Retina (tissue), 1 donor: ENCODE measurements around the gene ZNF780A.
"Not testable (repeated sequence)": the region's sequence is repeated elsewhere in the genome, so short reads cannot be mapped to it uniquely, and the experiment has no call there.

ENCODE experiments used
- DNase-seq: peaks from one replicate; pipeline ENCODE4 v3.0.0-alpha.2; 2016

ZNF780A gene

GRCh38 chr19:40090241-40091204 lies at the start of gene ZNF780A:
ZNF780A (minus strand) TSS chr19:40090943; CDS start chr19:40084753, 6,190 bp downstream.
- DNase-seq: peak; percentile 96

DNA sequence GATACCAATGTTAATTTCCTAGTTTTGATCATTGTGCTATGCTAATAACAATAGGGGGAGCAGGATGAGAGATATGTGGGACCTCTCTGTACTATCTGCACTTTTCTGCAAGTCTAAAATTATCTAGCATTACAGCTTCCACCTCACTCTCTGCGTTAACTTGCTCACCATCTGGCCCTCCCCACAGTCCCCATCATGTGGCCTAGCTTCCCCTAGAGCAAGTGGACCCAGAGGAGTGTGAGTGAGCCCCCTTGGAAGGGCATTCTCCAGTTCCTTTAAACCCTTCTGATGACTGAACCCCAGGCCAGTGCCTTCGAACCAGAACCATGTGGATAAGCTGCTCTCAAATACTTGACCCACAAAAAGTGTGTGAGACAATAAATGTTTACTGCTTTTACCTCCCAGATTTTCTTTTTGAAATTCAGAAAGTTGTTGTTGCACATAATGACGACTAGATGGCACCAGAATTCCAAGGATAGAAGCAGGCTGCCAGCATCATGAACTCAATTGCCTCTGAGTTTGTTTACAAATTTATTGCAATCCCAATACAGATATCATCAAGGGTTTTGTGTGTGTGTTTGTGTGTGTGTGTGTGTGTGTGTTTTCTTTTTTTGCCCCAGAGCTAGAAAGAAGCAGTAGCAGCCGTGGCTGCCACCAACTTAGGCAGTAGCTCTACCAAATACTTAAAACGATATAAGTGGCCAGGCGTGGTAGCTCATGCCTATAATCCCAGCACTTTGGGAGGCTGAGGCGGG lies 49.0 kb upstream of the ZNF780A start:
- DNase-seq: peak; percentile 59

GRCh38 chr19:40136818-40137217 lies 46.1 kb upstream of the ZNF780A start:
- DNase-seq: no peak

GRCh38 chr19:40134866-40135265 lies 44.1 kb upstream of the ZNF780A start:
- no peak for DNase-seq

DNA sequence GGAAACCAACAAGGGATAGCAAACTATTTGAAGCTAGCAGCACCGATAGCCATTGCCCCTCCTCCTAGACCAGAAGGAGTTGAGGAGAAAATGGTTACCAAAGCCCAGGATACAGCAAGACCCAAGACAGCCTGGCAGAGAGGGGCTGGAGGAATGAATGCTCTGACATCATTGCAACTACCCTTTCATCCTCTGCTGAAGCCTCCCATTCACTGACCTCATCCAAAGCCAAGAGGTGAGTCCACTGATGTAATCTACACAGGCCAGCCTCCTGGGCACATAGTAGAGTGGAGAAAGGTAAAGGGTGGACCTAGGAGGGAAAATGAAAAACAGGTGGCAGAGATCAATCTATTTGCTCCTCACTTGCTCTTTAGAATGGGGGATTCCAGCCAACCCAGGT lies 42.7 kb upstream of the ZNF780A start:
- DNase-seq: no peak

GRCh38 chr19:40130013-40130412 lies 39.3 kb upstream of the ZNF780A start:
- DNase-seq: no peak

- no peak for DNase-seq
Measured at GRCh38 chr19:40129425-40129824, 38.7 kb upstream of the ZNF780A start.

DNA sequence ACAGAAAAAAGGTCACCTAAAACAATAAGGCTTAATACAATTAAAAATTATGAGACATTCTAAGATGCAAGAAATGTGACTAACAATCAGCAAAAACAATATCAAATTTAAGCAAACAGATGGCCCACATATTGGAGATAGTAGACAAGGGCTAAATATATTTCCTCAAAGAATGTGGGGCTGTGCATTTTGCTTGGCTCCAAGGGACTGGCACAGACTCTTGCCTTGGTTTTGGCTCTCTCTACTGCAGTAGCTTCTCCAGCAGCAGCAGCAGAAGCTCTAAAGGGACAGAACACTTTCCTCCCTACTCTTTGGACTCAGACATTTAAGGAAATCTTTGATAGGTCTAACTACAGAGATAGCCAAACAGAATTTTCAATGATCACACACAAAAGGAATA lies 38.2 kb upstream of the ZNF780A start:
- DNase-seq: no peak

DNA sequence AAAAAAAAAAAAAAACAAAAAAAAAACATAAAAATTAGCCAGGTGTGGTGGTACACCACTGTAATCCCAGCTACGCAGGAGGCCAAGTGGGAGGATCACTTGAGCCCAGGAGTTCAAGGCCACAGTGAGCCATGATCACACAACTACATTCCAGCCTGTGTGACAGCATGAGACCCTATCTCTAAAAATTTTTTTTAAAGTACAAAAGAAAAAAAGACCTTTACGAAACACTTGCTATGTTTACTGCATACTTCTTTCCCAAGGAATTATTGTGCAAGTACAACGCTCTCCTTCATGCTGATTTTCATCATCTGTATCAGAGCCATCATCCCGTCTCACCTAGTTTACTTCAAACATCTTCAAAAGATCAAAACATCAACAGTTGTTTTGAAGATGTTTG lies 28.6 kb upstream of the ZNF780A start:
- no peak for DNase-seq

DNA sequence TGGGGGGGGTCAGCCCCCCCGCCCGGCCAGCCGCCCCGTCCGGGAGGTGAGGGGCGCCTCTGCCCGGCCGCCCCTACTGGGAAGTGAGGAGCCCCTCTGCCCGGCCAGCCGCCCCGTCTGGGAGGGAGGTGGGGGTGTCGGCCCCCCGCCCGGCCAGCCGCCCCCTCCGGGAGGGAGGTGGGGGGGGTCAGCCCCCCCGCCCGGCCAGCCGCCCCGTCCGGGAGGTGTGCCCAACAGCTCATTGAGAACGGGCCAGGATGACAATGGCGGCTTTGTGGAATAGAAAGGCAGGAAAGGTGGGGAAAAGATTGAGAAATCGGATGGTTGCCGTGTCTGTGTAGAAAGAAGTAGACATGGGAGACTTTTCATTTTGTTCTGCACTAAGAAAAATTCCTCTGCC lies 27.9 kb upstream of the ZNF780A start:
- not testable (repeated sequence) for DNase-seq

DNA sequence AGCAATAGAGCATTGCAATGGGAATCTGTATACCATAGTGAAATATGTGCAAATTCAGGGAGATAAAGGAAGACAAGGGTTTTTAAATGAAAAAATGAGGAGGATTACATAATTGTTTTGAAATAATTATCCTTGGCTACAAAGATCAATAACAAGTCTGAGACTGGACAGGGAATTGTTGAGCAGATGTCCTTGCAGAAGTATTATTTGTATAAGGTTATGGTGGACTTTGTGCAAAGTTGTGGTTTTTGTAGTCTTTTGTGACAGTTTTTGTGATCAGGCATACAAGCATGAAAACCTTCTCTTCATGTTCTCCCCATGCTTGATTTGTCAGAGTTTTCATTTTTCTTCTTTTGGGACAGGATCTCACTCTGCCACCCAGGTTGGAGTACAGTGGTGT lies 25.3 kb upstream of the ZNF780A start:
- no peak for DNase-seq

- DNase-seq: not testable (repeated sequence)
Measured at GRCh38 chr19:40114119-40114518, 23.4 kb upstream of the ZNF780A start.

- not testable (repeated sequence) for DNase-seq
Measured at GRCh38 chr19:40112271-40112670, 21.5 kb upstream of the ZNF780A start.

DNA sequence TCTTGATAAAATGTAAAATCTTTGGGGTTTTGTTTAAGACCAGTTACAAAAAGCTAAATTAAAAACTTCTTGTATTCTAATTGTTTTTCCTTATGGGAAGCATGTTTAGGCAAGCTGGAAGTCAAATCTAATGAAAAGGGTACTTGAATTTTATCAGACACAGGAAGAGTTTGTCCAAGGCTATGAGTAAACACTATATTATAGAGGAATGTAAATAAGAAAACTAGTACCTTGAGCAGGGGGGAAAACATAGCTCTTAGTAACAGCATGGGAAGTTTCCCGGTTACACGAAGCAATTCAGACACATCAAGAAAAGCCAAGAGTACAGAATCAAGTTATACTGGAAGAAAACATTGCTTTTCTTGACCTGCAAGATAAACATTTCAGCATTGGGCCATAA lies 19.8 kb upstream of the ZNF780A start:
- no peak for DNase-seq

DNA sequence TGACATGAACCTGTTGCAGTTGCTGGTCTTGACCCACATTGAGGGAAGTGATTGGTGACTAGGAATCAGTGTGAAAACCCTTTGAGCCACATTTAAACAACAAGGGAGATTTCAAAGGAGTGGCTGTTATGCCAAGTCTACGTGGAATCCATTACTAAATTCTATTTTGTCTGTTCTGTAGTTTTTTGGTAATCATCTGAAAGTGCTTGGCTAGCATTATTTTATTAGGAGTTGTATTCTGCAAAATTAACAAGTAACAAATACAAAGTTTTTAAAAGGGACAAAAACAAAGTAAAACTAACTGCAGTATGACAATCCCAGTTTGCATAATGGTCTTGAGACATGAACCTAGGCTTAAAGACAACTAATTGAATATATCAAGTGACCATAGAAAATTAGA lies 14.0 kb upstream of the ZNF780A start:
- no peak for DNase-seq

- DNase-seq: no peak
Measured at GRCh38 chr19:40103600-40103999, 12.9 kb upstream of the ZNF780A start.

DNA sequence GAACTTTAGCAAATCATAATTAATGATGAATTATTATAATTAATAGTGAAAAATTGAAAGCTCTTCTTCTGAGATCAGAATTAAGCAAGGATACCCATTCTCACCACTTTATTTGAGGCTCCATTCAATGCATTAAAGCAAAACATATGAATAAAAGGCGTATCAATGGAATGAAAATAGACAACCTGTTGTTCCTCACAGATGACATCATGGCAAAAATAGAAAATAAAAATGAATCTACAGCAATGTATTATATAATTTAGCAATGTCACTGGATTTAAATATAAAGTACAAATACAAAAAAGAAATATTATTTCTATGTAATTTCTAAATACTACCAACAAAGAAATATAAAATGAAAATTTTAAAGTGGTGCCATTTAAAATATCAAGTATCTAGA lies 11.1 kb upstream of the ZNF780A start:
- DNase-seq: no peak

GRCh38 chr19:40093416-40093815 lies 2.7 kb upstream of the ZNF780A start:
- DNase-seq: no peak

DNA sequence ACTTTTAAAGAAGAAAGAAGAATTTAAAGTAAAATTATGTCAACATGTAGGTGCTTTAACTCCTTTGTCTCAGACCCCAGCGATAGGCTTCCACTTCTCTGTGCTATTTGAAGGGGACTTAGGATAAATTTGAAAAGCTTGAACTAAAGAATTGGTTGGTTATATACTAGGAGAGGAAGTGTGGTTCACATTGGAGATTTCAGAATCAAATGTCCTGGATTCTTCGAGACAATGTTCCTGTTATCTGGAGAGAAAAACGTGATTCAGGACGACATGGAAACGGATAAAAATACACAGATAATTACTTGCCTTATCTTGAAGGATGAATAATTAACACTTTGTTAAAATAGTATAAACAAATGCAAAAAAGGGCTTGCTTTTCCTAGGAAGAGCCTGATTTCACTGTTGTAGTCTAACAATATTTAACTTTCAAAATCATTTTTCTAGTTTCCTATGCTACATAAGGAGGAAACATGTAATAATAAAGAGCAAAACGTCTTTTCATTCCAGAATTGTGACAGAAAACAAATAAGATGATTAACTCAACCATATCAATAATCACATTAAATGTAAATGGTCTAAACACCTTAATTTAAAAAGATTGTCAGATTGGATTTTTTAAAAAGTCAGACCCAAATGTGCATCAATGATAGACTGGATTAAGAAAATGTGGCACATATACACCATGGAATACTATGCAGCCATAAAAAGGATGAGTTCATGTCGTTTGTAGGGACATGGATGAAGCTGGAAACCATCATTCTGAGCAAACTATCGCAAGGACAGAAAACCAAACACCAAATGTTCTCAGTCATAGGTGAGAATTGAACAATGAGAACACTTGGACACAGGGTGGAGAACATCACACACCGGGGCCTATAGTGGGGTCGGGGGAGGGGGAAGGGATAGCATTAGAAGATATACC lies 724 bp upstream of the ZNF780A start:
- DNase-seq: no peak

GRCh38 chr19:40089462-40089861 lies 1.3 kb downstream of the ZNF780A start:
- peak; percentile 8 for DNase-seq

DNA sequence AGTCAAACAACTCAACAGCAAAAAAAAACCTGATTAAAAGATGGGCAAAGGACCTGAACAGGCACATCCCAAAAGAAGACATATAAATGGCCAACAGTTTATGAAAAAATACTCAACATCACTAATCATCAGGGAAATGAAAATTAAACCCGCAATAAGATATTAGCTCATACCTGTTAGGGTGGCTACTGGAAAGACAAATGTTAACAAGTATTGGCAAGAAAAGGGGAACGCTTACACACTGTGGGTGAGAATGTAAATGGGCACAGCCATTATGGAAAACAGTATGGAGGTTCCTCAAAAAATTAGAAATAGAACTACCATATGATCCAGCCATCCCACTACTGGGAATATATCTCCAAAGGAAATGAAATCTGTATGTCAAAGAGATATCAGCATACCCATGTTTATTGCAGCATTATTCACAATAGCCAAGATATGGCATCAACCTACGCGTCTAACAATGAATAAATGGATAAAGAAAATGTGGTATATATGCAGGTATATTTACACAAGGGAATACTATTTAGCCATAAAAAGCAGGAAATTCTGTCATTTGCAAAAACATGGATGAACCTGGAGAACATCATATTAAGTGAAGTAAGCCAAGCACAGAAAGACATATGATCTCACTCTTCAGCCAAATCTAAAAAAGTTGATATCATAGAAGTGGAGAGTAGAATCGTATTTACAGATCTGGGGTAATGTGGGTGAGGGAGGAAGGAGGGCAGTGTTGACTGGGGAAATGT lies 2.3 kb downstream of the ZNF780A start:
- no peak for DNase-seq

GRCh38 chr19:40084948-40085347 lies 5.8 kb downstream of the ZNF780A start:
- no peak for DNase-seq
